BJ (cell line): ENCODE measurements around the gene GTSE1. TPM values are rescaled to one million over a fixed set of nuclear protein-coding genes. Genes with fewer than 3 reads are reported as not detected.

Experiments used
- CTCF ChIA-PET: fragments of 350-600 bp; formaldehyde crosslinking; extraction: SDS; loops from one replicate; lab custom pipeline; 2021; ENCODE audit warnings: antibody characterized with exemption, inconsistent platforms; lab: Yijun Ruan, JAX
- POLR2A ChIA-PET: fragments of 300-600 bp; sonication (Branson Sonifier 250); formaldehyde crosslinking; extraction: SDS; loops from one replicate; lab custom pipeline; 2021; ENCODE audit warnings: antibody characterized with exemption; lab: Charles Lee
- DNase-seq: peaks from one replicate; pipeline ENCODE4 v3.0.0-alpha.2; 2011; ENCODE audit warnings: low read depth
- H3K27me3 ChIP-seq: 2 replicates; pipeline ENCODE4 v1.6.0; 2011; ENCODE audit warnings: low read length; ENCODE audit not compliant: control insufficient read depth, insufficient read depth
- H3K36me3 ChIP-seq: 2 replicates; pipeline ENCODE4 v1.5.1; 2011; ENCODE audit warnings: low read length; ENCODE audit not compliant: control insufficient read depth, insufficient read depth
- H3K4me3 ChIP-seq: 2 replicates; pipeline ENCODE4 v1.5.1; 2011; ENCODE audit warnings: low read depth, mild to moderate bottlenecking, control low read depth, low read length
- CTCF ChIP-seq: IDR thresholded peaks from 2 replicates; pipeline ENCODE4 v1.5.1; 2011; ENCODE audit warnings: low read depth, mild to moderate bottlenecking, control low read depth, inconsistent platforms, low read length, moderate library complexity; ENCODE audit not compliant: insufficient read depth
- polyA plus RNA-seq: library from polyadenylated mRNA; depleted of rRNA; stranded (reverse); fragments of >200 nt; gene quantifications from 2 replicates; pipeline ENCODE4 v1.2.3, GENCODE V29; 2011

GTSE1 gene
- polyA plus RNA-seq, 1 experiment = 12.2 TPM

GRCh38 chr22:46292732-46293131 lies 3.9 kb upstream of the GTSE1 start:
- Histone ChIP-seq H3K27me3 (no peaks in the 10 kb centered on the region), H3K4me3 (no peak overlapping the region), H3K36me3 (peaks cover 17% of the 10 kb centered on the region)
- no peak for DNase-seq
- ChIA-PET POLR2A (no interaction called here), CTCF (no interaction called here)
- TF ChIP-seq CTCF = no peak

GRCh38 chr22:46293577-46294260 lies 3.0 kb upstream of the GTSE1 start:
- no peaks in the 10 kb centered on the region for H3K27me3 ChIP-seq
- H3K4me3 ChIP-seq = no peak overlapping the region
- TF ChIP-seq CTCF = no peak
- H3K36me3 ChIP-seq = peaks cover 16% of the 10 kb centered on the region
- ChIA-PET POLR2A (no interaction called here), CTCF (no interaction called here)
- DNase-seq = no peak

- POLR2A ChIA-PET = no interaction called here
- no peak for TF ChIP-seq CTCF
- H3K4me3 ChIP-seq = no peak overlapping the region
- DNase-seq = no peak
- no peaks in the 10 kb centered on the region for H3K27me3 ChIP-seq
- H3K36me3 ChIP-seq = peaks cover 9% of the 10 kb centered on the region
- CTCF ChIA-PET = interaction anchor here (2.1 kb wide), 1 partner anchor 289 kb away, joined by 6 read pairs; no protein-coding TSS in a partner anchor
Measured at GRCh38 chr22:46294784-46295183, 1.9 kb upstream of the GTSE1 start.

- Histone ChIP-seq H3K4me3 (no peak overlapping the region), H3K27me3 (no peaks in the 10 kb centered on the region), H3K36me3 (peaks cover 6% of the 10 kb centered on the region)
- TF ChIP-seq CTCF = no peak
- DNase-seq = no peak
- ChIA-PET POLR2A (no interaction called here), CTCF (interaction anchor here (0.9 to 2.1 kb wide), 4 partner anchors 20 to 289 kb away, joined by 3 to 8 read pairs (median 5); no protein-coding TSS in a partner anchor)
Measured at GRCh38 chr22:46295277-46295971, 1.2 kb upstream of the GTSE1 start.

GRCh38 chr22:46297151-46297812 lies 612 bp downstream of the GTSE1 start:
- no peak for TF ChIP-seq CTCF
- POLR2A ChIA-PET = no interaction called here
- Histone ChIP-seq H3K27me3 (no peaks in the 10 kb centered on the region), H3K4me3 (peak overlapping the region; percentile 57), H3K36me3 (peaks cover 4% of the 10 kb centered on the region)
- CTCF ChIA-PET = interaction anchor here (2.0 kb wide), 1 partner anchor 175 kb away, joined by 8 read pairs; no protein-coding TSS in a partner anchor
- DNase-seq = no peak
